GM12878 (cell line): ENCODE results near the gene CBFA2T3. TPM values are rescaled to one million over a fixed set of nuclear protein-coding genes. Genes with fewer than 3 reads are reported as not detected.

ENCODE experiments used
- DPF2 ChIP-seq: fragments of 450-650 bp; IDR thresholded peaks from 2 replicates; pipeline ENCODE4 v1.6.1; 2017; ENCODE audit warnings: mild to moderate bottlenecking
- NR2F1 ChIP-seq: fragments of 450-650 bp; conservative IDR thresholded peaks from 2 replicates; pipeline ENCODE4 v1.6.1; 2017; ENCODE audit warnings: mild to moderate bottlenecking
- polyA plus RNA-seq, 11 experiments: library from polyadenylated mRNA; depleted of rRNA in 4 of 11; unstranded in 6 of 11; stranded (reverse) in 5 of 11; fragments of >200 nt; fragmentation: Nextera tagmentation in 4 of 11; fragmentation: Illumina TruSeq in 1 of 11; extraction: Ambion mirVana in 4 of 11; extraction: Trizol in 1 of 11; gene quantifications; 1 replicate in 1 of 11; 2 replicates in 10 of 11; pipeline versions ENCODE4 v1.2.1 to v1.2.3, GENCODE V29; 2011 to 2016; ENCODE audit warnings: inconsistent platforms in 2 of 11, missing spikeins in 2 of 11, low read depth in 1 of 11
- total RNA-seq, 4 experiments: library from RNA; depleted of rRNA in 3 of 4; stranded (reverse); fragments of >200 nt in 3 of 4; fragmentation: Illumina TruSeq in 1 of 4; extraction: Trizol in 1 of 4; gene quantifications; 2 replicates each; pipeline versions ENCODE4 v1.2.1 to v1.2.3, GENCODE V29; 2013 to 2021
- TF ChIP-seq, protein P1 (sequence below): fragments of 450-650 bp; IDR thresholded peaks from 2 replicates; pipeline ENCODE4 v1.6.1; 2017; ENCODE audit warnings: mild to moderate bottlenecking, moderate library complexity
- TF ChIP-seq, protein P2 (sequence below): fragments of 450-650 bp; conservative IDR thresholded peaks from 2 replicates; pipeline ENCODE4 v1.6.1; 2017; ENCODE audit warnings: mild to moderate bottlenecking, moderate library complexity
- TF ChIP-seq, protein P3 (sequence below): IDR thresholded peaks from 2 replicates; pipeline ENCODE4 v1.6.1; 2011; ENCODE audit warnings: low read depth, low read length, improper control_type of control experiment, borderline replicate concordance
- TF ChIP-seq, protein P4 (sequence below): IDR thresholded peaks from 2 replicates; pipeline ENCODE4 v1.6.1; 2011; ENCODE audit warnings: mild to moderate bottlenecking, low read depth, low read length, moderate library complexity; ENCODE audit not compliant: insufficient replicate concordance

The CBFA2T3 gene
- total and polyA plus RNA-seq, 10 of the 15 experiments (the other 5 are each of a cell fraction or from before 2014, with no cell fraction given), result 0.69 to 42.6 (median 4.5) TPM

- no peak for TF ChIP-seq NR2F1
- TF ChIP-seq, protein P1, sequence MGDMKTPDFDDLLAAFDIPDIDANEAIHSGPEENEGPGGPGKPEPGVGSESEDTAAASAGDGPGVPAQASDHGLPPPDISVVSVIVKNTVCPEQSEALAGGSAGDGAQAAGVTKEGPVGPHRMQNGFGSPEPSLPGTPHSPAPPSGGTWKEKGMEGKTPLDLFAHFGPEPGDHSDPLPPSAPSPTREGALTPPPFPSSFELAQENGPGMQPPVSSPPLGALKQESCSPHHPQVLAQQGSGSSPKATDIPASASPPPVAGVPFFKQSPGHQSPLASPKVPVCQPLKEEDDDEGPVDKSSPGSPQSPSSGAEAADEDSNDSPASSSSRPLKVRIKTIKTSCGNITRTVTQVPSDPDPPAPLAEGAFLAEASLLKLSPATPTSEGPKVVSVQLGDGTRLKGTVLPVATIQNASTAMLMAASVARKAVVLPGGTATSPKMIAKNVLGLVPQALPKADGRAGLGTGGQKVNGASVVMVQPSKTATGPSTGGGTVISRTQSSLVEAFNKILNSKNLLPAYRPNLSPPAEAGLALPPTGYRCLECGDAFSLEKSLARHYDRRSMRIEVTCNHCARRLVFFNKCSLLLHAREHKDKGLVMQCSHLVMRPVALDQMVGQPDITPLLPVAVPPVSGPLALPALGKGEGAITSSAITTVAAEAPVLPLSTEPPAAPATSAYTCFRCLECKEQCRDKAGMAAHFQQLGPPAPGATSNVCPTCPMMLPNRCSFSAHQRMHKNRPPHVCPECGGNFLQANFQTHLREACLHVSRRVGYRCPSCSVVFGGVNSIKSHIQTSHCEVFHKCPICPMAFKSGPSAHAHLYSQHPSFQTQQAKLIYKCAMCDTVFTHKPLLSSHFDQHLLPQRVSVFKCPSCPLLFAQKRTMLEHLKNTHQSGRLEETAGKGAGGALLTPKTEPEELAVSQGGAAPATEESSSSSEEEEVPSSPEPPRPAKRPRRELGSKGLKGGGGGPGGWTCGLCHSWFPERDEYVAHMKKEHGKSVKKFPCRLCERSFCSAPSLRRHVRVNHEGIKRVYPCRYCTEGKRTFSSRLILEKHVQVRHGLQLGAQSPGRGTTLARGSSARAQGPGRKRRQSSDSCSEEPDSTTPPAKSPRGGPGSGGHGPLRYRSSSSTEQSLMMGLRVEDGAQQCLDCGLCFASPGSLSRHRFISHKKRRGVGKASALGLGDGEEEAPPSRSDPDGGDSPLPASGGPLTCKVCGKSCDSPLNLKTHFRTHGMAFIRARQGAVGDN, result no peak
- no peak for TF ChIP-seq DPF2
- TF ChIP-seq, protein P2, sequence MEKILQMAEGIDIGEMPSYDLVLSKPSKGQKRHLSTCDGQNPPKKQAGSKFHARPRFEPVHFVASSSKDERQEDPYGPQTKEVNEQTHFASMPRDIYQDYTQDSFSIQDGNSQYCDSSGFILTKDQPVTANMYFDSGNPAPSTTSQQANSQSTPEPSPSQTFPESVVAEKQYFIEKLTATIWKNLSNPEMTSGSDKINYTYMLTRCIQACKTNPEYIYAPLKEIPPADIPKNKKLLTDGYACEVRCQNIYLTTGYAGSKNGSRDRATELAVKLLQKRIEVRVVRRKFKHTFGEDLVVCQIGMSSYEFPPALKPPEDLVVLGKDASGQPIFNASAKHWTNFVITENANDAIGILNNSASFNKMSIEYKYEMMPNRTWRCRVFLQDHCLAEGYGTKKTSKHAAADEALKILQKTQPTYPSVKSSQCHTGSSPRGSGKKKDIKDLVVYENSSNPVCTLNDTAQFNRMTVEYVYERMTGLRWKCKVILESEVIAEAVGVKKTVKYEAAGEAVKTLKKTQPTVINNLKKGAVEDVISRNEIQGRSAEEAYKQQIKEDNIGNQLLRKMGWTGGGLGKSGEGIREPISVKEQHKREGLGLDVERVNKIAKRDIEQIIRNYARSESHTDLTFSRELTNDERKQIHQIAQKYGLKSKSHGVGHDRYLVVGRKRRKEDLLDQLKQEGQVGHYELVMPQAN, result 0 out of 2 replicates have a peak, but pooled peaks have one; percentile 30
- TF ChIP-seq, protein P3, sequence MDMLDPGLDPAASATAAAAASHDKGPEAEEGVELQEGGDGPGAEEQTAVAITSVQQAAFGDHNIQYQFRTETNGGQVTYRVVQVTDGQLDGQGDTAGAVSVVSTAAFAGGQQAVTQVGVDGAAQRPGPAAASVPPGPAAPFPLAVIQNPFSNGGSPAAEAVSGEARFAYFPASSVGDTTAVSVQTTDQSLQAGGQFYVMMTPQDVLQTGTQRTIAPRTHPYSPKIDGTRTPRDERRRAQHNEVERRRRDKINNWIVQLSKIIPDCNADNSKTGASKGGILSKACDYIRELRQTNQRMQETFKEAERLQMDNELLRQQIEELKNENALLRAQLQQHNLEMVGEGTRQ, result no peak
- TF ChIP-seq, protein P4, sequence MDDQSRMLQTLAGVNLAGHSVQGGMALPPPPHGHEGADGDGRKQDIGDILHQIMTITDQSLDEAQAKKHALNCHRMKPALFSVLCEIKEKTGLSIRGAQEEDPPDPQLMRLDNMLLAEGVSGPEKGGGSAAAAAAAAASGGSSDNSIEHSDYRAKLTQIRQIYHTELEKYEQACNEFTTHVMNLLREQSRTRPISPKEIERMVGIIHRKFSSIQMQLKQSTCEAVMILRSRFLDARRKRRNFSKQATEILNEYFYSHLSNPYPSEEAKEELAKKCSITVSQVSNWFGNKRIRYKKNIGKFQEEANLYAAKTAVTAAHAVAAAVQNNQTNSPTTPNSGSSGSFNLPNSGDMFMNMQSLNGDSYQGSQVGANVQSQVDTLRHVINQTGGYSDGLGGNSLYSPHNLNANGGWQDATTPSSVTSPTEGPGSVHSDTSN, result no peak
- TF ChIP-seq, all 136 proteins: peak for 7
These were observed 515 bp downstream of the CBFA2T3 start (continued) for GRCh38 chr16:88976366-88977017.
